ENCODE measurements around the gene SCARB2. TPM values are rescaled to one million over a fixed set of nuclear protein-coding genes. Genes with fewer than 3 reads are reported as not detected.

SCARB2 gene
- total RNA-seq, 2 experiments from 2014 or later = 34.4 to 36.0 TPM

DNA sequence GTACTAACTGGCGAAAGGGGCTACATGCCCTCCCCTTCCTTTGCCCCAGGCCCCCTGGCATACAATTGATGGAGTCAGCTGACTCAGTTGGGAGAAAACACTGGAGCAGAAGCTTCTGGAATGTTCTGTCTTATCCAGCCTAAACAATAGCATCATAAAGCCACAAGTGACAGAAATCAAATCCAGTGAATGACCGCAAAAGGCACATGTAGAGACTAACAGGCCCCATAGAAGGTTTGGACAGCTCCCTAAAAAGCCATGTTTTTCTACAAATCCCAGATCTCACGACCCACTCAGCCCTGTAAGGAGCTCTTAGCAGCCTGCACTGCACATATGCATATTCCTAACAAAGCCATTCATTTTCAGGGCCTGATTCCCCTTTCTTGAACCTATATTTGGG lies 25.1 kb downstream of the SCARB2 start:
- TF ChIP-seq, protein P1, sequence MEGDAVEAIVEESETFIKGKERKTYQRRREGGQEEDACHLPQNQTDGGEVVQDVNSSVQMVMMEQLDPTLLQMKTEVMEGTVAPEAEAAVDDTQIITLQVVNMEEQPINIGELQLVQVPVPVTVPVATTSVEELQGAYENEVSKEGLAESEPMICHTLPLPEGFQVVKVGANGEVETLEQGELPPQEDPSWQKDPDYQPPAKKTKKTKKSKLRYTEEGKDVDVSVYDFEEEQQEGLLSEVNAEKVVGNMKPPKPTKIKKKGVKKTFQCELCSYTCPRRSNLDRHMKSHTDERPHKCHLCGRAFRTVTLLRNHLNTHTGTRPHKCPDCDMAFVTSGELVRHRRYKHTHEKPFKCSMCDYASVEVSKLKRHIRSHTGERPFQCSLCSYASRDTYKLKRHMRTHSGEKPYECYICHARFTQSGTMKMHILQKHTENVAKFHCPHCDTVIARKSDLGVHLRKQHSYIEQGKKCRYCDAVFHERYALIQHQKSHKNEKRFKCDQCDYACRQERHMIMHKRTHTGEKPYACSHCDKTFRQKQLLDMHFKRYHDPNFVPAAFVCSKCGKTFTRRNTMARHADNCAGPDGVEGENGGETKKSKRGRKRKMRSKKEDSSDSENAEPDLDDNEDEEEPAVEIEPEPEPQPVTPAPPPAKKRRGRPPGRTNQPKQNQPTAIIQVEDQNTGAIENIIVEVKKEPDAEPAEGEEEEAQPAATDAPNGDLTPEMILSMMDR (IDR thresholded peaks at IDR 0.05) = no peak
- Histone ChIP-seq H3K4me3 (ENCODE audit: low read length) (no peak overlapping the region), H3K4me1 (ENCODE audit: insufficient read depth, low read length) (no peaks in the 10 kb centered on the region), H3K9me3 (ENCODE audit: control insufficient read depth in 1 of 2, insufficient read depth in 1 of 2, low read length in 2 of 2) (peaks cover 9 to 11% of the 10 kb centered on the region in 2 experiments), H3K36me3 (ENCODE audit: insufficient read depth, low read length) (peaks cover 32% of the 10 kb centered on the region), H3K27ac (ENCODE audit: low read depth in 1 of 2, low read length in 2 of 2) (no peak overlapping the region), H3K27me3 (ENCODE audit: control insufficient read depth in 1 of 2, insufficient read depth in 2 of 2, low read length in 2 of 2) (no peaks in the 10 kb centered on the region)
- ChIA-PET CTCF (interaction anchor here (2.8 kb wide), 1 partner anchor 9 kb away, joined by 10 read pairs; no protein-coding TSS in a partner anchor), POLR2A (no interaction called here)
- Mint-ChIP-seq H3K36me3 (ENCODE audit: low read depth) (peaks cover 70% of the 10 kb centered on the region), H3K27me3 (no peaks in the 10 kb centered on the region), H3K4me3 (no peak overlapping the region), H3K4me1 (ENCODE audit: low read depth) (no peaks in the 10 kb centered on the region), H3K27ac (no peak overlapping the region), H3K9me3 (peaks cover 4% of the 10 kb centered on the region)
- ATAC-seq (ENCODE audit: poor library complexity) (no peak), DNase-seq (no peak)
- intact Hi-C loops (cut with DNase I, micrococcal nuclease) = loop anchor here in 1 of 2 experiments (10.0 kb wide), 1 partner anchor 66 kb away; the partner anchor contains the start of gene FAM47E

DNA sequence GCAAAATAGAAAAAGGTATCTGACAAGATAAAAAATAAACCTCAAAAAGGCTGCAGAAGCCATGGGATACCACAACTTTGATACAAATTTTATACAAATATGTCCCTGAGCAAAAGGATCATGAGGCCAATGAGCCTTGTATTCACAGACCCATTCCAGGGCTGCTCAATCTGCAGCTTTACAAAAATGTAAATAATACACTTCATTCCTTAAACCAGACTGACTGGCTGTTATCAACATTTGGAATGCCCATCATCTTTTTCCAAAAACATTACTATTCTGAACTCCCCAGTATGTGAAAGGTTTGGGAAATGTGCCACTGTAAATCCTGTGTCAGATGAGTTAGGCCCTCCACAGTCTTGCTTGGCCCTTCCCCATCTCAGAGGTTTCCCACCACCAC lies 25.5 kb downstream of the SCARB2 start:
- peaks cover 4% of the 10 kb centered on the region for H3K9me3 Mint-ChIP-seq
- CTCF ChIA-PET = interaction anchor here (2.8 kb wide), 1 partner anchor 8 kb away, joined by 10 read pairs; no protein-coding TSS in a partner anchor
- DNase-seq (no peak), ATAC-seq (ENCODE audit: poor library complexity) (no peak)
- no peak overlapping the region for H3K4me3 Mint-ChIP-seq
- Histone ChIP-seq H3K4me1 (ENCODE audit: insufficient read depth, low read length) (no peaks in the 10 kb centered on the region), H3K27ac (ENCODE audit: low read depth in 1 of 2, low read length in 2 of 2) (no peak overlapping the region), H3K4me3 (ENCODE audit: low read length) (no peak overlapping the region), H3K9me3 (ENCODE audit: control insufficient read depth in 1 of 2, insufficient read depth in 1 of 2, low read length in 2 of 2) (peaks cover 8 to 9% of the 10 kb centered on the region in 2 experiments), H3K36me3 (ENCODE audit: insufficient read depth, low read length) (peaks cover 28% of the 10 kb centered on the region), H3K27me3 (ENCODE audit: control insufficient read depth in 1 of 2, insufficient read depth in 2 of 2, low read length in 2 of 2) (no peaks in the 10 kb centered on the region)
- POLR2A ChIA-PET = no interaction called here
- no peaks in the 10 kb centered on the region for H3K4me1 Mint-ChIP-seq (ENCODE audit: low read depth)
- TF ChIP-seq, protein P1 (IDR thresholded peaks at IDR 0.05) = no peak
- H3K27ac Mint-ChIP-seq = no peak overlapping the region
- intact Hi-C loops (cut with DNase I, micrococcal nuclease) = loop anchor here in 1 of 2 experiments (10.0 kb wide), 1 partner anchor 67 kb away; the partner anchor contains the start of gene FAM47E
- H3K27me3 Mint-ChIP-seq = no peaks in the 10 kb centered on the region
- H3K36me3 Mint-ChIP-seq (ENCODE audit: low read depth) = peaks cover 66% of the 10 kb centered on the region

DNA sequence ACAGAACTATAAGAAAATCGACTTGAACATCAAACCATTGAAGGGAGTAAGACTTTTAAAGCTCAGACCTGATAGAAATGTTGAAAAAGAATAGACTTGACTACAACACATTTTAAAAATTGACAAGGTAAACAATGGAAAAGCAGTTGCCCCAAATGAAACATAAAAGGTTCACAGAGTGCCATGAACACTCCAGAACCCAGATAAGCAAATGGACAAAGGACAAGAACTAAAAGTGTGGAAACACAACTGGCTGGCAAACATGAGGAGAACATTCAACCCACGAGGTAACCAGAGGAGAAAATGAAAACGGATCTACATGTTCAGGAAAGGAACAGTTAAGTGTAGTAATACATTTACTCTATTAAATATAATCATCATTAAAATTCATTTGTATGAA lies 26.5 kb downstream of the SCARB2 start:
- Histone ChIP-seq H3K9me3 (ENCODE audit: control insufficient read depth in 1 of 2, insufficient read depth in 1 of 2, low read length in 2 of 2) (peaks cover 0 to 3% of the 10 kb centered on the region in 2 experiments), H3K27me3 (ENCODE audit: control insufficient read depth in 1 of 2, insufficient read depth in 2 of 2, low read length in 2 of 2) (no peaks in the 10 kb centered on the region), H3K4me1 (ENCODE audit: insufficient read depth, low read length) (no peaks in the 10 kb centered on the region), H3K27ac (ENCODE audit: low read depth in 1 of 2, low read length in 2 of 2) (no peak overlapping the region), H3K4me3 (ENCODE audit: low read length) (no peak overlapping the region), H3K36me3 (ENCODE audit: insufficient read depth, low read length) (peaks cover 18% of the 10 kb centered on the region)
- CTCF ChIA-PET = no interaction called here
- Mint-ChIP-seq H3K9me3 (peaks cover 3% of the 10 kb centered on the region), H3K4me3 (no peak overlapping the region), H3K27ac (no peak overlapping the region), H3K27me3 (no peaks in the 10 kb centered on the region), H3K36me3 (ENCODE audit: low read depth) (peaks cover 56% of the 10 kb centered on the region), H3K4me1 (ENCODE audit: low read depth) (no peaks in the 10 kb centered on the region)
- DNase-seq = no peak
- intact Hi-C loops (cut with DNase I, micrococcal nuclease) = loop anchor here in 1 of 2 experiments (10.0 kb wide), 1 partner anchor 68 kb away; the partner anchor contains the start of gene FAM47E
- TF ChIP-seq, protein P1 (IDR thresholded peaks at IDR 0.05) = no peak
- ATAC-seq (ENCODE audit: poor library complexity) = no peak
- POLR2A ChIA-PET = no interaction called here

Measured in CD4-positive, alpha-beta T cell (primary cell).